GM10266 (cell line): Measurements from ENCODE around the gene TEX52.
"Not testable (repeated sequence)": the region's sequence is repeated elsewhere in the genome, so short reads cannot be mapped to it uniquely, and the experiment has no call there.

Experiments
- DNase-seq: peaks from one replicate; pipeline ENCODE4 v3.0.0; 2012; ENCODE audit errors: extremely low spot score
- CTCF ChIP-seq: IDR thresholded peaks from 2 replicates; pipeline ENCODE4 v1.5.1; 2012; ENCODE audit warnings: mild to moderate bottlenecking, low read depth; ENCODE audit not compliant: control insufficient read depth, insufficient read depth; ENCODE audit errors: missing control alignments

Gene TEX52

GRCh38 chr12:2884810-2885209 lies 28.0 kb upstream of the TEX52 start:
- no peak for DNase-seq
- no peak for TF ChIP-seq CTCF

DNA sequence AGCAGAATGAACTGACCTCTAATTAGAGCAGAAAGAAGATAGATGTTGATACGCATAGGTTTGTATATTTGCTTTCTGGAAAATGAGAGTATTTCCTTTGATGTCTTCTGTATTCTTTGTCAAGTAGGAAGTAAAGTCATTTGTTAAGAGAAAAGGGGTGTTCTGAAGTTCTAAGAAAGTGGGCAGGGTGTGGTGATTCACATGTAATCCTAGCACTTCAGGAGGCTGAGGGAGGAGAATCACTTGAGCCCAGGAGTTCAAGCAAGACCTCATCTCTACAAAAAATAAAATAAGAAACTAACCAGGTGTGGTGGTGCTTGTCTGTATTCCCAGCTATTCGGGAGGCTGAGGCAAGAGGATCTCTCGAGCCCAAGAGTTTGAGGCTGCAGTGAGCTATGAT lies 23.0 kb upstream of the TEX52 start:
- DNase-seq = no peak
- no peak for TF ChIP-seq CTCF

DNA sequence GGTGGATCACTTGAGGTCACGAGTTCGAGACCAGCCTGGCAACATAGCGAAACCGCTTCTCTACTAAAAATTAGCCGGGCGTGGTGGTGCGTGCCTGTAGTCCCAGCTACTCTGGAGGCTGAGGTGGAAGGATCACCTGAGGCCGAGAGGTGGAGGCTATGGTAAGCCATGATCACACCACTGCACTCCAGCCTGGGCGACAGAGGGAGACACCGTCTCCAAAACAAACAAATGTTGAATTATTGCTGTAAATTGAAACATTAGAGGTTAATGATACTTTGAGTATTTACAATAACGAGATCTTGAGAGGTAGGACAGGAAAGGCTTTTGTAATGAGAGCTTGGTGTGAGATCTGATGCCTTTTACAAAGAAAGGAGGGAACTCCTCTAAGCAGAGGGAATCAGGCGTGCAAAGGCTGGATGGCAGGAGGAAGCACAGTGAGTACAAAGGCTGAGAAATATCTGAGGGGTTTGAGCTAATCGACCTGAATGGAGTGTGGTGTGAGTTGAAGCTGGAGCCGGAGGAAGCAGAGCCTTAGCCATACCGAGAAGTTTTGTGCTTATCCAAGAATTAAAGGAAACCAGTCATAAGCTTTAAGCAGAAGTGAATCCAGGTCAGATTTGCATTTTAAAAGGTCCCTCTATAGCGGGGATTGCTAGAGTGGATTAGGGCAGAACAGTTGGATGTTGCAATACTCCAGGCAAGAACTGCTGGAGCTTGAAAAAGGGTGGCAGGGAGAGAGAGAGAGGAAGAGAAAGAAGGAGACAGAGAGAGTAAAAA lies 21.3 kb upstream of the TEX52 start:
- DNase-seq = no peak
- TF ChIP-seq CTCF = no peak

DNA sequence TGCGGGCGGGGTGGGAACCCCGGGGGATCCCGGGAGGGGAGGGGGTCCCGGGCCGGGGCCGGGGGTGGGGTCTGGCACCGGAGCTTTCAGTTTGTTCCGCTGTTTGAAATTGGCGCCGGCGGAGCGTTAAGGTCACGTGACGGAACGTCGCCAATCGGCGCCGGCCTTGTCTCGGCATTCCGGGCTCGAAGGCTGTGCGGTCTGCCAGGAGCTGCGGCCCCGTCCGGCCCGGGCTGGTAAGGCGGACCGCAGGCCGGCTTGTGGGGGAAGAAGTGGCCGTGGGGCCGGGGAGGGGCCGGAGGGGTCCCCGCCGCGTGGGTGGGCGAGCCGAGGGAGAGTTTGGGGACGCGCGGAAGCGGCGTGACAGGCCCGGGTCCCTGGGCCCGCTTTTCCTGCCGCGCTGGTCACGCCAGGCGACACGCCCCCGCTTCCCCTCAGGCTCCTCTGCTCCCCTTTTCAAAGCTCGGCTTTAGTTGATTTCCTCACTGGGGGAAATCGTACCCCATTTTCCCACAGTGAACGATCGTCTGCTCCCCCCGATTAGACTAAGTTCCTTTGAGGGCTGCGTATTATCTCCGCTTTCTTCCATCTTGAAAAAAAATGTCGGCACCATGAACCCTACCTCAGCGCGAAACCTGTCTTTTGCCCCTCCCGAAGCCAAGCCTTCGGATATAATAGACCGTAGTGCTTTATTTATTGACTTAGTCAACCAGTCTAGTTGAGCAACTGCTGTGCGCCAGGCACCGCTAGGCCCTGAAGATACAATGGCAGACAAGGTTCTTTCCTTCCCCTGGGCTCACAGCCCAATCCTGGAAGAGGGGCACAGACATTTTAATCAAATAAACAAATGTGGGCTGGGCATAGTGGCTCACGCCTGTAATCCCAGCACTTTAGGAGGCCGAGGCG lies 20.5 kb upstream of the TEX52 start, which contains the start of the genes FOXM1 and RHNO1:
TSS of gene FOXM1 (minus strand) at position 128 of the 906 bp plus-strand sequence. CDS start 2,696 bp downstream, outside the sequence.
TSS of gene RHNO1 (plus strand) at position 177 of the 906 bp plus-strand sequence. CDS start 8,144 bp downstream, outside the sequence.
- TF ChIP-seq CTCF = peak; percentile 12
- DNase-seq = peak; percentile 95

DNA sequence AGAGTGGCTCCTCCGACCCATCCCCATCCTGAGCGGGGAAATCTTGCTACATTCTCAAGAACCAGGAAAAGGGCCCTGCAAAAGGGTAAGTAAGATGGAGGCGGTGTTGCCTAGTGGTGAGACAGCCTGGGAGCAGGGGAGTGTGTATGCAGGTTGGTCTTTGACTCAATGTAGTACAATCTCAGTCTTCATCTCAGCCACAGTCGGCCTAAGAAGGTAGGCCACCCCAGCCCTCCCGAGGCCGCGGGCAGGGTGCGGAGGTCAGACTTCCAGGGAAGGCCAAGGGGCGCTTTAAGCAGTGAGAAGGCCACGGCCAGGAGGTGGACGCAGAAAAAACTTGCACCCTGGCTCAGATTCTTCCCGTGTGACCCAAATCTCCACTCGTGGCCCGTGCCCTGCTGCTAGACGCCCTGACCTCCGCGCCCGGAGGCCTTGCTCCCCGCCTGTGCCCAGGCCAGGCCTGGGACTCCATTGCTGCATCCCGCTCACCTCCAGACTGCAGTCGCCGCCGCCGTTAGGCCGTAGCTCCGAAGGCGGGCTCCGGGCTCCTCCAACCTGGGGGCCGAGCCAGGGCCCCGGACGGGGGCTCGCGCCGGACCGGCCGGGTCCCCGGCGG lies 19.7 kb upstream of the TEX52 start:
- no peak for TF ChIP-seq CTCF
- DNase-seq = peak; percentile 58

GRCh38 chr12:2868986-2869632 lies 12.3 kb upstream of the TEX52 start:
- DNase-seq = not testable (repeated sequence)

GRCh38 chr12:2864198-2864597 lies 7.4 kb upstream of the TEX52 start:
- no peak for TF ChIP-seq CTCF
- DNase-seq = no peak

DNA sequence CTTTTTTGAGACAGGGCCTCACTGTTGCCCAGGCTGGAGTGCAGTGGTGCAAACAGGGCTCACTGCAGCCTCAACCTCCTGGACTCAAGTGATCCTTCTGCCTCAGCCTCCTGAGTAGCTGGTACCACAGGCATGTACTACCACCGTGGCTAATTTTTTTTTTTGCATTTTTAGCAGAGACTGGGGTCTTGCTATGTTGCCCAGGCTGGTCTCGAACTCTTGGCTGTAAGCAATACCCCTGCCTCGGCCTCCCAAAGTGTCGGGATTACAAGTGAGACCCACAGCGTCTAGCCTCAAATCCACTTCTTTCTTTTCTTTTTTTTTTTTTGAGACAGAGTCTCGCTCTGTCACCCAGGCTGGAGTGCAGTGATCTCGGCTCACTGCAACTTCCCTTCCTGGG lies 6.6 kb upstream of the TEX52 start:
- DNase-seq = not testable (repeated sequence)
